Thyroid gland (tissue), 4 donors: ENCODE measurements around the gene BBLN.

Experiments used
- CTCF ChIP-seq, 6 experiments: fragments of 200-600 bp in 3 of 6; fragments of 450-650 bp in 3 of 6; sonication (generic) in 3 of 6; IDR thresholded peaks; one replicate each; pipeline ENCODE4 v1.5.1; 2016 to 2019; ENCODE audit warnings: antibody characterized with exemption in 6 of 6, mild to moderate bottlenecking in 2 of 6, inconsistent platforms in 1 of 6, moderate library complexity in 1 of 6
- POLR2A ChIP-seq, 2 donors: fragments of 450-650 bp; IDR thresholded peaks; one replicate each; pipeline ENCODE4 v1.6.1; 2017; ENCODE audit warnings: antibody characterized with exemption in 2 of 2, mild to moderate bottlenecking in 2 of 2, moderate library complexity in 1 of 2

- peak in 2 of 6 experiments; percentile 32 to 64 for TF ChIP-seq CTCF (IDR thresholded peaks at IDR 0.05)
- TF ChIP-seq POLR2A (IDR thresholded peaks at IDR 0.05): peak in 1 of 2 donors; percentile 73
These were observed 32.7 kb downstream of the BBLN start for GRCh38 chr9:128192601-128193371.
